Tibial nerve (tissue), 4 donors: ENCODE data around the gene KRT5. TPM values are rescaled to one million over a fixed set of nuclear protein-coding genes. Genes with fewer than 3 reads are reported as not detected.
A peak's percentile ranks its signal among the peaks of the same experiment; 100 is the strongest.

Experiments used
- DNase-seq, 2 donors: peaks; one replicate each; pipeline ENCODE4 v3.0.0-alpha.2; 2019; ENCODE audit warnings: low spot score in 2 of 2
- H3K27ac ChIP-seq, 4 donors: fragments of 200-600 bp; sonication (generic) in 3 of 4; one replicate each; pipeline ENCODE4 v1.5.1; 2017 to 2019; ENCODE audit warnings: mild to moderate bottlenecking in 1 of 4
- H3K27me3 ChIP-seq, 2 donors: fragments of 200-600 bp; sonication (generic) in 1 of 2; one replicate each; pipeline versions ENCODE4 v1.5.1 to v1.6.0; 2017 to 2019
- H3K36me3 ChIP-seq, 3 donors: fragments of 200-600 bp; sonication (generic); one replicate each; pipeline ENCODE4 v1.5.1; 2018 to 2019
- H3K4me1 ChIP-seq, 4 donors: fragments of 200-600 bp; sonication (generic) in 3 of 4; one replicate each; pipeline ENCODE4 v1.5.1; 2017 to 2019
- H3K4me3 ChIP-seq, 4 donors: fragments of 200-600 bp; sonication (generic) in 3 of 4; one replicate each; pipeline ENCODE4 v1.5.1; 2017 to 2019; ENCODE audit warnings: mild to moderate bottlenecking in 1 of 4, moderate library complexity in 1 of 4
- H3K9me3 ChIP-seq, 4 donors: fragments of 200-600 bp; sonication (generic) in 3 of 4; one replicate each; pipeline ENCODE4 v1.5.1; 2017 to 2019
- EP300 ChIP-seq, 2 donors: sonication (generic); formaldehyde crosslinking; IDR thresholded peaks; one replicate each; pipeline ENCODE4 v1.6.1; 2017; ENCODE audit warnings: antibody characterized with exemption in 2 of 2, mild to moderate bottlenecking in 1 of 2
- POLR2A ChIP-seq, 2 donors: fragments of 450-650 bp; IDR thresholded peaks; one replicate each; pipeline ENCODE4 v1.6.1; 2017; ENCODE audit warnings: antibody characterized with exemption in 2 of 2, mild to moderate bottlenecking in 2 of 2, moderate library complexity in 2 of 2
- WGBS, 2 donors: methylation state at CpG; one replicate each; pipeline ENCODE4 v1.1.5; 2018; 5-methylcytosine and 5-hydroxymethylcytosine counted together
- total RNA-seq, 4 donors: library from RNA; depleted of rRNA; stranded (reverse); fragments of >200 nt; gene quantifications; one replicate each; pipeline ENCODE4 v1.1.0, GENCODE V29; 2016
- TF ChIP-seq, protein P1 (sequence below), 5 experiments: fragments of 200-600 bp in 3 of 5; fragments of 450-650 bp in 2 of 5; sonication (generic) in 3 of 5; IDR thresholded peaks; one replicate each; pipeline ENCODE4 v1.5.1; 2016 to 2019; ENCODE audit warnings: antibody characterized with exemption in 5 of 5, mild to moderate bottlenecking in 3 of 5, moderate library complexity in 2 of 5

Gene KRT5
- total RNA-seq, 4 donors from 2014 or later, result 0.22 to 2.7 TPM; not detected in 2

DNA sequence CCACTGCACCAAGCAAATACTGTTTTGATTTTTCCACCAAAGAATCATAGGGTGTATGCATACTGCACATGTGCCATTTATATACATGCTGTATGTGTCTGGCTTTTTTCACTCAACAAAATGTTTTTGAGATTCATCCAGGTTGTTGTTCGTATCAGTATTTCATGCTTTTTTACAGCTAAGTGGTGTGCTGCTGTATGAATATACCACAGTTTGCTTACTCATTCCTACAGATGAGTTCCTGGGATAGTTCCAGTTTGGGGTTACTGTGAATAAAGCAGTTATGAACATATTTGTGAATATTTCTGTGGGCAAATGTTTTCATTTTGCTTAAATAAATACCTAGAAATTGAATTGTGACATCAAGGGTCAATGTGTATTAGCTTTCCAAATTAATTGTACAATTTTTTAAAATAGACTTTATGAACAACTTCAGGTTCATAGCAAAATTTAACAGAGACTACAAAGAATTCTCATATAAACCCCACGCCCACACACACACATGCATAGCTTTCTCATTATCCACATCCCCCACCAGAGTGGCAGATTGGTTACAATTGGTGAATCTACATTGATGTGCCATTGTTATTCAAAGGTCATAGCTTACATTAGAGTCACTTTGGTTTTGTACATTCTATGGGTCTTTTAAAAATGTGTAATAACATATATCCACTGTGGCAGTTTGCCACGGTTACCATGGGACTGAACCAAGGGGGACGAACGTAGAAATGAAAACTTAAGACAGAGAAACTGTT lies 20.2 kb downstream of the KRT5 start:
- DNase-seq, result no peak
- H3K27me3 ChIP-seq, result no peaks in the 10 kb centered on the region
- 46 to 51% methylated on average over 5 of the region's 5 CpGs for WGBS, 2 donors
- no peak overlapping the region for H3K4me3 ChIP-seq
- TF ChIP-seq POLR2A (IDR thresholded peaks at IDR 0.05) (no peak), EP300 (IDR thresholded peaks at IDR 0.05) (no peak)
- TF ChIP-seq, protein P1, sequence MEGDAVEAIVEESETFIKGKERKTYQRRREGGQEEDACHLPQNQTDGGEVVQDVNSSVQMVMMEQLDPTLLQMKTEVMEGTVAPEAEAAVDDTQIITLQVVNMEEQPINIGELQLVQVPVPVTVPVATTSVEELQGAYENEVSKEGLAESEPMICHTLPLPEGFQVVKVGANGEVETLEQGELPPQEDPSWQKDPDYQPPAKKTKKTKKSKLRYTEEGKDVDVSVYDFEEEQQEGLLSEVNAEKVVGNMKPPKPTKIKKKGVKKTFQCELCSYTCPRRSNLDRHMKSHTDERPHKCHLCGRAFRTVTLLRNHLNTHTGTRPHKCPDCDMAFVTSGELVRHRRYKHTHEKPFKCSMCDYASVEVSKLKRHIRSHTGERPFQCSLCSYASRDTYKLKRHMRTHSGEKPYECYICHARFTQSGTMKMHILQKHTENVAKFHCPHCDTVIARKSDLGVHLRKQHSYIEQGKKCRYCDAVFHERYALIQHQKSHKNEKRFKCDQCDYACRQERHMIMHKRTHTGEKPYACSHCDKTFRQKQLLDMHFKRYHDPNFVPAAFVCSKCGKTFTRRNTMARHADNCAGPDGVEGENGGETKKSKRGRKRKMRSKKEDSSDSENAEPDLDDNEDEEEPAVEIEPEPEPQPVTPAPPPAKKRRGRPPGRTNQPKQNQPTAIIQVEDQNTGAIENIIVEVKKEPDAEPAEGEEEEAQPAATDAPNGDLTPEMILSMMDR (IDR thresholded peaks at IDR 0.05), result no peak
- H3K9me3 ChIP-seq, result peaks cover 0 to 2% (median 0%) of the 10 kb centered on the region in 4 donors
- no peak overlapping the region for H3K27ac ChIP-seq
- H3K36me3 ChIP-seq, result no peaks in the 10 kb centered on the region
- H3K4me1 ChIP-seq, result peaks cover 0 to 19% (median 4%) of the 10 kb centered on the region in 4 donors

DNA sequence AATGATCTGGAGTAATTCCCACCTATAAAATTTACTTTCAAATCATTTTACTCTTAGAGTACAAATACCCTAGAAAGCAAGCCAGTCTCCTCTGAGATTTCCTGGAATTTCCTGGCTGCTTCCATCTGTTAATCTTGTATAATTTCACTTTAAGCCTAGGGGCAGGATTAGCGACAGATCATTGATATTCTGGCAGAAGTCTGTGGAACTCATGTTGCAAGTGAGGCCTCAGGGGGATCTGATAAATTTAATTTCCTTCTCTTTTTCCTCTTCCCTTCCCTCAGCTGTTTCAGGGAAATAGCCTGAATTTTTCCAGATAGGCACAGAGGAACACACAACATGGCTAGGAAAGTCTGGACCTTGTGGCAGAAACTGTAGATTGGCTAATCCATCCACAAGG lies 21.2 kb downstream of the KRT5 start:
- H3K4me1 ChIP-seq, result peaks cover 0 to 27% (median 6%) of the 10 kb centered on the region in 4 donors
- peaks cover 0 to 2% (median 0%) of the 10 kb centered on the region in 4 donors for H3K9me3 ChIP-seq
- 29 to 48% methylated on average over 1 of the region's 1 CpG for WGBS, 2 donors
- H3K27ac ChIP-seq, result peak overlapping the region in 1 of 4 donors; percentile 36
- peak in 1 of 2 donors; percentile 16 for TF ChIP-seq EP300 (IDR thresholded peaks at IDR 0.05)
- TF ChIP-seq, protein P1 (IDR thresholded peaks at IDR 0.05), result no peak
- no peak for TF ChIP-seq POLR2A (IDR thresholded peaks at IDR 0.05)
- no peaks in the 10 kb centered on the region for H3K27me3 ChIP-seq
- DNase-seq, result no peak
- no peaks in the 10 kb centered on the region for H3K36me3 ChIP-seq
- H3K4me3 ChIP-seq, result no peak overlapping the region

DNA sequence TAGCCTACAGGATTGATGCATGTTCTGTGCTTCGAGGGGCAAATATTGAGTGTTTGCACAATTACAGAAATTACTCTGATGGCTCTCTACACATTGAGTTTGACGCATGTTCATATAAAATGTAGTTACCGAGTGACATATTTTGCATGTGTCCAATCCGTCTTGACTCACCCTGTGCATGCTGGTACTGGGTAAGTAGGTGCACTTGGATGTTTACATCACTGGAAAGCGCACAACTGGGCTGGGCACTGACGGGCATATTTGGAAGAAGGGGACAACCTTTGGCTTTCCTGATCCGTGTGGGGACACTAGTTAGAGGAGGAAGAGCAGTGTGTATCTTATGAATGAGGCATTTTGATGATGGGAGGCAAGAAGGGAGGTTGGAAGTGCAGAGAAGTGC lies 22.2 kb downstream of the KRT5 start:
- 81 to 88% methylated on average over 7 of the region's 7 CpGs for WGBS, 2 donors
- no peaks in the 10 kb centered on the region for H3K27me3 ChIP-seq
- H3K27ac ChIP-seq, result no peak overlapping the region
- peaks cover 0 to 36% (median 6%) of the 10 kb centered on the region in 4 donors for H3K4me1 ChIP-seq
- H3K36me3 ChIP-seq, result no peaks in the 10 kb centered on the region
- peaks cover 0 to 2% (median 0%) of the 10 kb centered on the region in 4 donors for H3K9me3 ChIP-seq
- no peak for TF ChIP-seq POLR2A (IDR thresholded peaks at IDR 0.05)
- TF ChIP-seq, protein P1 (IDR thresholded peaks at IDR 0.05), result no peak
- TF ChIP-seq EP300 (IDR thresholded peaks at IDR 0.05), result no peak
- no peak for DNase-seq
- H3K4me3 ChIP-seq, result no peak overlapping the region

DNA sequence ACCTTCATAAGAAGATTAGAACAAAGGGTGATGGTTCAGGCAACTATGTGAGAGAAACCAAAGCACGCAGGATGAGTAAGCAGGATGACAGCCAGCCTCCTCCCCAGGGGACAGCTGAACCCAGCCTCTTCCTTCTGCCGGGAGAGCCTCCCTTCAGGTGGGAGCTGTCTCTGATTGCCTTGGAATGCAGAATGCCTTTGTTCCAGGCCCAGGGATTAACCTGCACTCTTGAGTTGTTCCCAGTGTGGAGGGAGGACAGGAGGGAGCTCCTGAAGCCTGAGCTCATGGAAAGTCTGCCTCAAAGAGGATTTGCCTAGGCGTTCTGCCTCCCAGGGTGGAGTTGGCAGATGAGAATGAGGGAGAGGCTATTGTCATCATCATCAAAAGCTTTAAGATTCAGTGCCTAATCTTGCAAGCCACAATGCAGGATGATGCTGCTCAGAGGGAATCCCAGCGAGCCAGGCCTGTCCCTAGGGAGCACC lies 23.6 kb downstream of the KRT5 start:
- WGBS, 2 donors, result 50 to 61% methylated on average over 3 to 4 of the region's 4 CpGs
- Histone ChIP-seq H3K36me3 (no peaks in the 10 kb centered on the region), H3K4me3 (no peak overlapping the region), H3K4me1 (peaks cover 0 to 36% (median 6%) of the 10 kb centered on the region in 4 donors), H3K27ac (peak overlapping the region in 3 of 4 donors; percentile 25 to 85 (median 80)), H3K9me3 (no peaks in the 10 kb centered on the region), H3K27me3 (no peaks in the 10 kb centered on the region)
- no peak for DNase-seq
- no peak for TF ChIP-seq POLR2A (IDR thresholded peaks at IDR 0.05)
- TF ChIP-seq EP300 (IDR thresholded peaks at IDR 0.05), result peak in 1 of 2 donors; percentile 48
- TF ChIP-seq, protein P1 (IDR thresholded peaks at IDR 0.05), result no peak

DNA sequence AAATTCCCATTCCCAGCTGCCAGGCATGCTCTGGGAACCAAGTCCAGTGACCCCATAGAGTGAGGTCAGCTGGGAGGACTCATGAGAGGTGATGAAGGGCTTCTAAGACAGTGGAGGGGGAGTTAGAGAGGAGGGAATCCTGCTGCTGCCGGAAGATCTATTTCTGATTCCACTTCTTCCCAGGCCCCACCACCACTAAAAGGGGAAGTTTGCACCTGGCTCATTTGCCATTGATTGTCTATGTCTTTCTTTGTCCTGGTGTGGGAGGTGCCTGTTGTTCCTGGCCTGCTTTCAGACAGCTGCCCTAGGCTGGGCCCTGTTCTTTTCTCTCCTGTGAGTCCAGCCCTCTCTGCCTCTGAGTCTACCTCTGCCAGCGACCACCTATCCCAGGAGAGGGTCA lies 24.1 kb downstream of the KRT5 start:
- DNase-seq, result no peak
- Histone ChIP-seq H3K27ac (peak overlapping the region; percentile 25 to 85 (median 71)), H3K27me3 (no peaks in the 10 kb centered on the region), H3K4me3 (no peak overlapping the region), H3K4me1 (peaks cover 0 to 36% (median 6%) of the 10 kb centered on the region in 4 donors), H3K36me3 (no peaks in the 10 kb centered on the region), H3K9me3 (no peaks in the 10 kb centered on the region)
- TF ChIP-seq POLR2A (IDR thresholded peaks at IDR 0.05), result no peak
- TF ChIP-seq, protein P1 (IDR thresholded peaks at IDR 0.05), result no peak
- no peak for TF ChIP-seq EP300 (IDR thresholded peaks at IDR 0.05)
- 67 to 69% methylated on average over 2 of the region's 2 CpGs for WGBS, 2 donors
